K562 (cell line): Measurements from ENCODE around the gene ANKMY2. TPM values are rescaled to one million over a fixed set of nuclear protein-coding genes. Genes with fewer than 3 reads are reported as not detected.
A peak's percentile ranks its signal among the peaks of the same experiment; 100 is the strongest.

ENCODE experiments used
- ARID3A ChIP-seq: IDR thresholded peaks from 2 replicates; pipeline ENCODE4 v1.6.1; 2012; ENCODE audit warnings: low read depth, low read length, improper control_type of control experiment, borderline replicate concordance
- CBFA2T3 ChIP-seq: fragments of 450-650 bp; IDR thresholded peaks from 2 replicates; pipeline ENCODE4 v1.6.1; 2017
- DIDO1 ChIP-seq: fragments of 450-650 bp; IDR thresholded peaks from 2 replicates; pipeline ENCODE4 v1.6.1; 2016; ENCODE audit warnings: low read depth, missing biosample characterization, missing genetic modification characterization
- DLX4 ChIP-seq: fragments of 250-450 bp; sonication (Bioruptor Pico); IDR thresholded peaks from 2 replicates; pipeline ENCODE4 v1.6.1; 2021; ENCODE audit warnings: mild to moderate bottlenecking
- FOXA1 ChIP-seq: fragments of 450-650 bp; IDR thresholded peaks from 2 replicates; pipeline ENCODE4 v1.6.1; 2016; ENCODE audit warnings: mild to moderate bottlenecking, borderline replicate concordance
- KLF13 ChIP-seq: fragments of 450-650 bp; IDR thresholded peaks from 2 replicates; pipeline ENCODE4 v1.6.1; 2016; ENCODE audit warnings: missing genetic modification characterization, low read depth, mild to moderate bottlenecking, missing compliant biosample characterization, moderate library complexity, borderline replicate concordance
- L3MBTL2 ChIP-seq: fragments of 450-650 bp; IDR thresholded peaks from 2 replicates; pipeline ENCODE4 v1.6.1; 2016; ENCODE audit warnings: mild to moderate bottlenecking, moderate library complexity
- NFIC ChIP-seq: fragments of 450-650 bp; IDR thresholded peaks from 2 replicates; pipeline ENCODE4 v1.6.1; 2017; ENCODE audit warnings: mild to moderate bottlenecking, inconsistent platforms
- POLR2AphosphoS5 ChIP-seq: IDR thresholded peaks from 2 replicates; pipeline ENCODE4 v1.6.1; 2011; ENCODE audit warnings: mild to moderate bottlenecking, low read depth, low read length, moderate library complexity; ENCODE audit not compliant: control insufficient read depth, insufficient read depth
- POLR3A ChIP-seq: IDR thresholded peaks from 2 replicates; pipeline ENCODE4 v1.6.1; 2011; ENCODE audit warnings: borderline replicate concordance, mild to moderate bottlenecking, moderate library complexity; ENCODE audit not compliant: insufficient read length, insufficient read depth; ENCODE audit errors: extremely low read depth
- SMARCC2 ChIP-seq: fragments of 450-650 bp; IDR thresholded peaks from 2 replicates; pipeline ENCODE4 v1.6.1; 2017; ENCODE audit warnings: antibody characterized with exemption, moderate library complexity, mild to moderate bottlenecking, low read depth
- SRF ChIP-seq, 2 experiments: fragments of 250-450, 450-650 bp in 1 of 2; sonication (Bioruptor Pico) in 1 of 2; sonication (generic) in 1 of 2; formaldehyde crosslinking; IDR thresholded peaks; 2 replicates each; pipeline versions ENCODE4 v1.5.0 to v1.5.1; 2020 to 2022; ENCODE audit warnings: mild to moderate bottlenecking in 1 of 2, missing genetic modification reagents in 1 of 2
- SRSF3 ChIP-seq: fragments of 200-400 bp; formaldehyde crosslinking; IDR thresholded peaks from 2 replicates; pipeline ENCODE4 v1.6.1; 2016; ENCODE audit warnings: mild to moderate bottlenecking, low read length, moderate library complexity; ENCODE audit not compliant: insufficient read depth
- TOE1 ChIP-seq, 2 experiments: fragments of 450-650 bp in 1 of 2; sonication (generic) in 1 of 2; formaldehyde crosslinking in 1 of 2; IDR thresholded peaks; 2 replicates each; pipeline versions ENCODE4 v1.7.1 to v1.8.0; 2016 to 2022; ENCODE audit warnings: borderline replicate concordance in 2 of 2, mild to moderate bottlenecking in 2 of 2, antibody characterized with exemption in 1 of 2, inconsistent platforms in 1 of 2, low read depth in 1 of 2, missing genetic modification reagents in 1 of 2, moderate library complexity in 1 of 2
- ZNF318 ChIP-seq, 2 experiments: fragments of 450-650 bp; IDR thresholded peaks; 2 replicates each; pipeline ENCODE4 v1.6.1; 2016; ENCODE audit warnings: mild to moderate bottlenecking in 2 of 2, borderline replicate concordance in 1 of 2, low read depth in 1 of 2, moderate library complexity in 1 of 2
- polyA plus RNA-seq, 8 experiments: library from polyadenylated mRNA; depleted of rRNA in 4 of 8; stranded (reverse) in 5 of 8; unstranded in 3 of 8; fragments of >200 nt; fragmentation: Nextera tagmentation in 2 of 8; fragmentation: Illumina TruSeq in 1 of 8; extraction: Ambion mirVana in 2 of 8; extraction: Trizol in 1 of 8; gene quantifications; 2 replicates each; pipeline versions ENCODE4 v1.2.1 to v1.2.3, GENCODE V29; 2011 to 2014; ENCODE audit warnings: inconsistent platforms in 1 of 8, missing spikeins in 1 of 8
- total RNA-seq, 7 experiments: library from RNA; depleted of rRNA in 6 of 7; stranded (reverse); fragments of >200 nt in 6 of 7; fragmentation: Illumina TruSeq in 2 of 7; extraction: Trizol in 2 of 7; gene quantifications; 2 replicates each; pipeline versions ENCODE4 v1.2.1 to v1.2.3, GENCODE V29; 2011 to 2021; ENCODE audit warnings: low replicate concordance in 1 of 7

ANKMY2 gene
- total and polyA plus RNA-seq, 9 of the 15 experiments (the other 6 are each of a cell fraction or from before 2014, with no cell fraction given), result 38.9 to 71.5 (median 48.8) TPM

- TF ChIP-seq ZNF318 (IDR thresholded peaks at IDR 0.05; ENCODE audit: borderline replicate concordance in 1 of 2, low read depth in 1 of 2) (peak in 1 of 2 experiments; percentile 80; a peak in 2 of 4 replicates), DLX4 (CRISPR knock-in tag) (no peak), NFIC (0 out of 2 replicates have a peak, but pooled peaks have one; percentile 40), TOE1 (IDR thresholded peaks at IDR 0.05; ENCODE audit: borderline replicate concordance) (no peak), TOE1 (CRISPR knock-in tag; IDR thresholded peaks at IDR 0.05; ENCODE audit: borderline replicate concordance, low read depth) (no peak), CBFA2T3 (0 out of 2 replicates have a peak, but pooled peaks have one; percentile 14), POLR2AphosphoS5 (peak; percentile 18; the same call in 1 of the 2 replicates), SMARCC2 (0 out of 2 replicates have a peak, but pooled peaks have one; percentile 56), SRF (CRISPR knock-in tag; IDR thresholded peaks at IDR 0.05) (peak in 1 of 2 experiments; percentile 85; a peak in 2 of 4 replicates), L3MBTL2 (peak; percentile 36; the same call in 1 of the 2 replicates), ARID3A (peak; percentile 69; the same call in 1 of the 2 replicates), FOXA1 (no peak), POLR3A (no peak), DIDO1 (tag) (no peak), KLF13 (tag) (no peak), SRSF3 (no peak)
These were observed 15.3 kb upstream of the ANKMY2 start (continued) for GRCh38 chr7:16660702-16661464.
